Measurements from ENCODE around the gene TMED4.
"Not testable (repeated sequence)": the region's sequence is repeated elsewhere in the genome, so short reads cannot be mapped to it uniquely, and the experiment has no call there.

TMED4 gene

DNA sequence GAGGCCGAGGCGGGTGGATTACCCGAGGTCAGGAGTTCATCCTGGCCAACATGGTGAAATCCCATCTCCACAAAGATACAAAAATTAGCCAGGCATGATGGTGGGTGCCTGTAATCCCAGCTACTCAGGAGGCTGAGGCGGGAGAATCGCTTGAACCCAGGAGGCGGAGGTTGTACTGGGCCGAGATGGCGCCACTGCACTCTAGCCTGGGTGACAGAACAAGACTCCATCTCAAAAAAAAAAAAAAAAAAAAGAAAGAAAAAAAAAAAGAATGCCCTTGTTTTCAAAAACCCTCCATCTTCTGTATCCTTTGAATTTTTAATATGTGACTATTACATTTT, 19.4 kb downstream of the TMED4 start:
- H3K27ac ChIP-seq (ENCODE audit: low read depth, low read length) = peak overlapping the region; percentile 70
- not testable (repeated sequence) for H3K27me3 ChIP-seq (ENCODE audit: control insufficient read depth in 5 of 5, insufficient read depth in 4 of 5, low read length in 5 of 5); H3K4me3 ChIP-seq (ENCODE audit: low read depth in 1 of 5, low read length in 5 of 5); H3K9me3 ChIP-seq (ENCODE audit: control insufficient read depth in 5 of 5, low read length in 5 of 5); H3K9ac ChIP-seq (ENCODE audit: low read length in 5 of 5)
- peaks cover 0 to 42% (median 32%) of the 10 kb centered on the region in 5 donors for H3K36me3 ChIP-seq (ENCODE audit: control insufficient read depth in 5 of 5, insufficient read depth in 5 of 5, low read length in 5 of 5)
- peaks cover 0 to 32% (median 15%) of the 10 kb centered on the region in 5 donors for H3K4me1 ChIP-seq (ENCODE audit: control insufficient read depth in 5 of 5, insufficient read depth in 5 of 5, low read length in 5 of 5)

DNA sequence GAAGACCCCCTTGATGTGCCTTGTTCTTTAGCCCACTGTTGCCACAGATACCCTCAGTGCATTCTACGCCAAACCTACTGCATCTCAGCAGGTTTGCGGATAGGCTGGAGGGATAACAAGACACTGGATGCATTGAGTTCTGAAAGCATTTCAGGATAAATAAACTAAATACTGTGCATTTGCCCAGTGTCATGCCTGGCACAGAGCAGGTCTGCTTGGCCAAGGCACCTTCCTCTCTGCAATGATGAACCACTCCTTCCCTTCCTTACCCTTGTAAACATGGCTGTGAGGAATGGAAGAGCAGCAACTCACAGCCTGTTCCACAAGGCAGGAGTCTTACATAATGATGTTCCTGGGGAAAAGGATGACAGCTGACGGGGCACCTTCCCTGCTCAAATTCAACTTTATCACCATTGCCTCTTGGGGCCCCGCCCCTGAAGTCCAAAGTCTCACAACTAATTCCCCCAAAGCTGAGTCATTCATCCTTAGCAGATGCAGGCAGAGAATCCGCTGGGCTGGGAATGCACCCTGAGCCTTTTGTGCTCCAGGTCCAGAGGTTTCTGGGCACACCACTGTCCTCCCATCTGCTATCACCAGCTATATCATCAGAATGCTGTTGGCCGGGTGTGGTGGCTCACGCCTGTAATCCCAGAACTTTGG, 19.9 kb downstream of the TMED4 start:
- Histone ChIP-seq H3K27ac (ENCODE audit: low read depth, low read length) (no peak overlapping the region), H3K4me3 (ENCODE audit: low read depth in 1 of 5, low read length in 5 of 5) (no peak overlapping the region), H3K9me3 (ENCODE audit: control insufficient read depth in 5 of 5, low read length in 5 of 5) (no peaks in the 10 kb centered on the region), H3K4me1 (ENCODE audit: control insufficient read depth in 5 of 5, insufficient read depth in 5 of 5, low read length in 5 of 5) (peaks cover 0 to 32% (median 15%) of the 10 kb centered on the region in 5 donors), H3K27me3 (ENCODE audit: control insufficient read depth in 5 of 5, insufficient read depth in 4 of 5, low read length in 5 of 5) (no peaks in the 10 kb centered on the region), H3K36me3 (ENCODE audit: control insufficient read depth in 5 of 5, insufficient read depth in 5 of 5, low read length in 5 of 5) (peaks cover 0 to 37% (median 27%) of the 10 kb centered on the region in 5 donors), H3K9ac (ENCODE audit: low read length in 5 of 5) (no peak overlapping the region)

DNA sequence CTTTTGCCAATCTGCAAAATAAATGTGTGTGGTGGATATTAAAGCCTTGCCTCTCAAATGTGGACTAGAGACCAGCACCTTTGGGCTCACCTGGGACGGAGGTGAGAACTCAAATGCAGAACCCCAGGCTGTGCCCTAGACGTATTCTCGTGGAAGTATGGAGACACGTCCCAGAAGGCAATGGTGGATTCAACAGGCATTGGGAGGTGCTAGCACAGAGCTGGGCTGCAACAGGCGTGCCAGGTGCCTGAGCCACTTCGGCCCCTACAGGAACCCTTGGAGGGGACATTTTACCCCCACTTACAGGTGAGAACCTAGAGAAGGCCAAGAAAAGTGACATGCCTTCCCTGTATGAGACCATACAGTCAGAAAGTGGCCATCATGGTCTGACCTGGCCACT, 20.6 kb downstream of the TMED4 start:
- Histone ChIP-seq H3K27ac (ENCODE audit: low read depth, low read length) (no peak overlapping the region), H3K4me3 (ENCODE audit: low read depth in 1 of 5, low read length in 5 of 5) (no peak overlapping the region), H3K27me3 (ENCODE audit: control insufficient read depth in 5 of 5, insufficient read depth in 4 of 5, low read length in 5 of 5) (no peaks in the 10 kb centered on the region), H3K36me3 (ENCODE audit: control insufficient read depth in 5 of 5, insufficient read depth in 5 of 5, low read length in 5 of 5) (peaks cover 0 to 31% (median 21%) of the 10 kb centered on the region in 5 donors), H3K9me3 (ENCODE audit: control insufficient read depth in 5 of 5, low read length in 5 of 5) (no peaks in the 10 kb centered on the region), H3K9ac (ENCODE audit: low read length in 5 of 5) (no peak overlapping the region), H3K4me1 (ENCODE audit: control insufficient read depth in 5 of 5, insufficient read depth in 5 of 5, low read length in 5 of 5) (peaks cover 0 to 32% (median 15%) of the 10 kb centered on the region in 5 donors)

- no peaks in the 10 kb centered on the region for H3K9me3 ChIP-seq (ENCODE audit: control insufficient read depth in 5 of 5, low read length in 5 of 5)
- H3K4me3 ChIP-seq (ENCODE audit: low read depth in 1 of 5, low read length in 5 of 5) = no peak overlapping the region
- no peak overlapping the region for H3K27ac ChIP-seq (ENCODE audit: low read depth, low read length)
- peaks cover 0 to 27% (median 15%) of the 10 kb centered on the region in 5 donors for H3K4me1 ChIP-seq (ENCODE audit: control insufficient read depth in 5 of 5, insufficient read depth in 5 of 5, low read length in 5 of 5)
- H3K36me3 ChIP-seq (ENCODE audit: control insufficient read depth in 5 of 5, insufficient read depth in 5 of 5, low read length in 5 of 5) = peaks cover 0 to 13% (median 4%) of the 10 kb centered on the region in 5 donors
- no peaks in the 10 kb centered on the region for H3K27me3 ChIP-seq (ENCODE audit: control insufficient read depth in 5 of 5, insufficient read depth in 4 of 5, low read length in 5 of 5)
- H3K9ac ChIP-seq (ENCODE audit: low read length in 5 of 5) = no peak overlapping the region
Measured at GRCh38 chr7:44559485-44559884, 22.5 kb downstream of the TMED4 start.

DNA sequence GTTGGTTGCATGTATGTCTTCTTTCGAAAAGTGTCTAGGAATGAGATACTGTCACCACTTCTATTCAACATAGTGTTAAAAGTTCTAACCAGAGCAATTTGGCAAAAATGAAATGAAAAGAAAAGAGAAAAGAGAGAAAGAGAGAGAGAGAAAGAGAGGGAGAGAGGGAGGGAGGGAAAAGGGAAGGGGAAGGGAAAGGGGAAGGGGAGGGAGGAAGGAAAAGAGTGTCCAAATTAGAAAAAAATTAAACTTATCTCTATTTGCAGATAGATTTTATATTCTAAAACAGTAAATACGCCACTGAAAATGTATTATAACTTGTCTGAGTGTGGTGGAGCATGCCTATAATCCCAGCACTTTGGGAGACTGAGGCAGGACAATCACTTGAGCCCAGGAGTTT, 24.5 kb downstream of the TMED4 start:
- H3K36me3 ChIP-seq (ENCODE audit: control insufficient read depth in 5 of 5, insufficient read depth in 5 of 5, low read length in 5 of 5) = no peaks in the 10 kb centered on the region
- H3K4me1 ChIP-seq (ENCODE audit: control insufficient read depth in 5 of 5, insufficient read depth in 5 of 5, low read length in 5 of 5) = peaks cover 0 to 13% (median 7%) of the 10 kb centered on the region in 5 donors
- no peaks in the 10 kb centered on the region for H3K27me3 ChIP-seq (ENCODE audit: control insufficient read depth in 5 of 5, insufficient read depth in 4 of 5, low read length in 5 of 5)
- no peaks in the 10 kb centered on the region for H3K9me3 ChIP-seq (ENCODE audit: control insufficient read depth in 5 of 5, low read length in 5 of 5)
- no peak overlapping the region for H3K9ac ChIP-seq (ENCODE audit: low read length in 5 of 5)
- H3K4me3 ChIP-seq (ENCODE audit: low read depth in 1 of 5, low read length in 5 of 5) = no peak overlapping the region
- H3K27ac ChIP-seq (ENCODE audit: low read depth, low read length) = no peak overlapping the region

DNA sequence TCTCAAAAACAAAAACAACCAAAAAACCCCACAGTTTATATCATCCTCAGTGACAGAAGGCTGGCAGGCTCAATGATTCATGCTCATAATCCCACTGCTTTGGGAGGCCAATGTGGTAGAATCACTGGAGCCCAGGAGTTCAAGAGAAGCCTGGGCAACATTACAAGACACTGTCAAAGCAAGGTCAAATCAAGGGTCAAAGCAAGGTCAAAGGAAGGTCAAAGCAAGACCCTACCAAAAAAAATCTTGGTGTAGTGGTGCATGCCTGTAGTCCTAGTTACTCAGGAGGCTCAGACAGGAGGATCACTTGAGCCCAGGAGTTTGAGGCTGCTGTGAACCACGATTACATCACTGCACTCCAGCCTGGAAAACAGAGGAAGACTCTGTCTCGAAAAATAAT, 26.7 kb downstream of the TMED4 start:
- Histone ChIP-seq H3K9me3 (ENCODE audit: control insufficient read depth in 5 of 5, low read length in 5 of 5) (no peaks in the 10 kb centered on the region), H3K27me3 (ENCODE audit: control insufficient read depth in 5 of 5, insufficient read depth in 4 of 5, low read length in 5 of 5) (no peaks in the 10 kb centered on the region), H3K27ac (ENCODE audit: low read depth, low read length) (no peak overlapping the region), H3K4me3 (ENCODE audit: low read depth in 1 of 5, low read length in 5 of 5) (no peak overlapping the region), H3K4me1 (ENCODE audit: control insufficient read depth in 5 of 5, insufficient read depth in 5 of 5, low read length in 5 of 5) (peaks cover 0 to 4% (median 0%) of the 10 kb centered on the region in 5 donors), H3K9ac (ENCODE audit: low read length in 5 of 5) (no peak overlapping the region), H3K36me3 (ENCODE audit: control insufficient read depth in 5 of 5, insufficient read depth in 5 of 5, low read length in 5 of 5) (no peaks in the 10 kb centered on the region)

- not testable (repeated sequence) for H3K4me3 ChIP-seq (ENCODE audit: low read depth in 1 of 5, low read length in 5 of 5); H3K27ac ChIP-seq (ENCODE audit: low read depth, low read length); H3K9ac ChIP-seq (ENCODE audit: low read length in 5 of 5); H3K9me3 ChIP-seq (ENCODE audit: control insufficient read depth in 5 of 5, low read length in 5 of 5); H3K36me3 ChIP-seq (ENCODE audit: control insufficient read depth in 5 of 5, insufficient read depth in 5 of 5, low read length in 5 of 5); H3K27me3 ChIP-seq (ENCODE audit: control insufficient read depth in 5 of 5, insufficient read depth in 4 of 5, low read length in 5 of 5); H3K4me1 ChIP-seq (ENCODE audit: control insufficient read depth in 5 of 5, insufficient read depth in 5 of 5, low read length in 5 of 5)
Measured at GRCh38 chr7:44552473-44553005, 29.5 kb downstream of the TMED4 start.

DNA sequence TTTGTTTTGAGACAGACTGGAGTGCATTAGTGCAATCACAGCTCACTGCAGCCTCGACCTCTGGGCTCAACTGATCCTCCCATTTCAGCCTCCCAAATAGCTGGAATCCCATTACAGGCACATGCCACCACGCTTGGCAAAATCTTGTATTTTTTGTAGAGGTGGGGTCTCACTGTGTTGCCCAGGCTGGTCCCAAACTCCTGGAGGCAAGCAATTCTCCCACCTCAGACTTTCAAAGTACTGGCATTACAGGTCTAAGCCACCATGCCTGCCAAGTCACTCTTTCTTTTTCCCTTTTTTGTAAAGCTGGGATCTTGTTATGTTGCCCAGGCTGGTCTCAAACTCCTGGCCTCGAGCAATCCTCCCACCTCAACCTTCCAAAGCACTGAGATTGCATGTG, 32.6 kb downstream of the TMED4 start:
- H3K27ac ChIP-seq (ENCODE audit: low read depth, low read length) = no peak overlapping the region

DNA sequence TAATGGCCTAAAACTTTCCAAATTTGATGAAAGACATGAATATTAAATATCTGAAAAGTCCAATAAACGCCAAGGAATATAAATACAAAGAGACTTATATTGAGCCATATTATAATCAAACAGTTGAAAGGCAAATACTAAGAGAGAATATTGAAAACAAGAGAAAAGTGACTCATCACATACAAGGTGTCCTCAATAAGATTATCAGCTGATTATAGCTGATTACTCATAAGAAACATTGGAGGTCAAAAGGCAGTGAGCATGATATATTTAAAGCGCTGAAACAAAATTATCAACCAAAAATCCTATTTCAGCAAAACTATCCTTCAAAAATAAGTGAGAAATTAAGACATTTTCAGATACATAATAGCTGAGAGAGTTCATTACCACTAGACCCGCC, 33.1 kb downstream of the TMED4 start:
- H3K9ac ChIP-seq (ENCODE audit: low read length in 5 of 5) = no peak overlapping the region
- no peaks in the 10 kb centered on the region for H3K9me3 ChIP-seq (ENCODE audit: control insufficient read depth in 5 of 5, low read length in 5 of 5)
- H3K4me1 ChIP-seq (ENCODE audit: control insufficient read depth in 5 of 5, insufficient read depth in 5 of 5, low read length in 5 of 5) = no peaks in the 10 kb centered on the region
- H3K27me3 ChIP-seq (ENCODE audit: control insufficient read depth in 5 of 5, insufficient read depth in 4 of 5, low read length in 5 of 5) = no peaks in the 10 kb centered on the region
- no peaks in the 10 kb centered on the region for H3K36me3 ChIP-seq (ENCODE audit: control insufficient read depth in 5 of 5, insufficient read depth in 5 of 5, low read length in 5 of 5)
- H3K27ac ChIP-seq (ENCODE audit: low read depth, low read length) = no peak overlapping the region
- H3K4me3 ChIP-seq (ENCODE audit: low read depth in 1 of 5, low read length in 5 of 5) = no peak overlapping the region

More for the DNA sequence above, 32.6 kb downstream of the TMED4 start:
- H3K27me3 ChIP-seq (ENCODE audit: control insufficient read depth in 5 of 5, insufficient read depth in 4 of 5, low read length in 5 of 5) = no peaks in the 10 kb centered on the region
- H3K36me3 ChIP-seq (ENCODE audit: control insufficient read depth in 5 of 5, insufficient read depth in 5 of 5, low read length in 5 of 5) = no peaks in the 10 kb centered on the region
- H3K4me1 ChIP-seq (ENCODE audit: control insufficient read depth in 5 of 5, insufficient read depth in 5 of 5, low read length in 5 of 5) = no peaks in the 10 kb centered on the region
- H3K4me3 ChIP-seq (ENCODE audit: low read depth in 1 of 5, low read length in 5 of 5) = no peak overlapping the region
- H3K9ac ChIP-seq (ENCODE audit: low read length in 5 of 5) = no peak overlapping the region
- no peaks in the 10 kb centered on the region for H3K9me3 ChIP-seq (ENCODE audit: control insufficient read depth in 5 of 5, low read length in 5 of 5)

- Histone ChIP-seq H3K9me3 (ENCODE audit: control insufficient read depth in 5 of 5, low read length in 5 of 5) (no peaks in the 10 kb centered on the region), H3K9ac (ENCODE audit: low read length in 5 of 5) (no peak overlapping the region), H3K4me1 (ENCODE audit: control insufficient read depth in 5 of 5, insufficient read depth in 5 of 5, low read length in 5 of 5) (peaks cover 1 to 6% (median 5%) of the 10 kb centered on the region in 5 donors), H3K27me3 (ENCODE audit: control insufficient read depth in 5 of 5, insufficient read depth in 4 of 5, low read length in 5 of 5) (no peaks in the 10 kb centered on the region), H3K27ac (ENCODE audit: low read depth, low read length) (no peak overlapping the region), H3K36me3 (ENCODE audit: control insufficient read depth in 5 of 5, insufficient read depth in 5 of 5, low read length in 5 of 5) (no peaks in the 10 kb centered on the region), H3K4me3 (ENCODE audit: low read depth in 1 of 5, low read length in 5 of 5) (no peak overlapping the region)
Measured at GRCh38 chr7:44547536-44548231, 34.3 kb downstream of the TMED4 start.
